Activated CD4-positive, alpha-beta T cell treated with anti-CD3 and anti-CD28 coated beads, Interleukin-2, amount 50 U/mL, for 16 hours (primary cell): ENCODE measurements around the gene BOD1.
"Not testable (repeated sequence)": the region's sequence is repeated elsewhere in the genome, so short reads cannot be mapped to it uniquely, and the experiment has no call there.

Experiments used
- DNase-seq: peaks from one replicate; pipeline ENCODE4 v3.0.0-alpha.2; 2020

Gene BOD1

GRCh38 chr5:173613433-173614159, 2.9 kb downstream of the BOD1 start:
- DNase-seq, result no peak

- no peak for DNase-seq
These were observed 3.5 kb downstream of the BOD1 start for GRCh38 chr5:173612948-173613347.

GRCh38 chr5:173611706-173612105, 4.7 kb downstream of the BOD1 start:
- DNase-seq, result no peak

- DNase-seq, result no peak
These were observed 12.3 kb downstream of the BOD1 start for GRCh38 chr5:173604141-173604540.

GRCh38 chr5:173602423-173602822, 14.0 kb downstream of the BOD1 start:
- no peak for DNase-seq

GRCh38 chr5:173598686-173599085, 17.8 kb downstream of the BOD1 start:
- no peak for DNase-seq

GRCh38 chr5:173597304-173597703, 19.1 kb downstream of the BOD1 start:
- DNase-seq, result no peak

GRCh38 chr5:173595841-173596240, 20.6 kb downstream of the BOD1 start:
- no peak for DNase-seq

GRCh38 chr5:173594061-173594460, 22.4 kb downstream of the BOD1 start:
- DNase-seq, result no peak

GRCh38 chr5:173592050-173592669, 24.3 kb downstream of the BOD1 start:
- DNase-seq, result peak; percentile 25

- DNase-seq, result no peak
These were observed 25.4 kb downstream of the BOD1 start for GRCh38 chr5:173591056-173591514.

- no peak for DNase-seq
These were observed 25.9 kb downstream of the BOD1 start for GRCh38 chr5:173590436-173591055.

- DNase-seq, result not testable (repeated sequence)
These were observed 30.3 kb downstream of the BOD1 start for GRCh38 chr5:173586133-173586532.

GRCh38 chr5:173583346-173583745, 33.1 kb downstream of the BOD1 start:
- DNase-seq, result no peak

- DNase-seq, result no peak
These were observed 34.0 kb downstream of the BOD1 start for GRCh38 chr5:173582216-173583111.

GRCh38 chr5:173581408-173582215, 34.8 kb downstream of the BOD1 start:
- peak; percentile 32 for DNase-seq

GRCh38 chr5:173578947-173579615, 37.4 kb downstream of the BOD1 start:
- DNase-seq, result no peak

GRCh38 chr5:173577817-173578216, 38.6 kb downstream of the BOD1 start:
- DNase-seq, result no peak

GRCh38 chr5:173577166-173577565, 39.3 kb downstream of the BOD1 start:
- no peak for DNase-seq

GRCh38 chr5:173575985-173576384, 40.5 kb downstream of the BOD1 start:
- no peak for DNase-seq

GRCh38 chr5:173574983-173575382, 41.5 kb downstream of the BOD1 start:
- DNase-seq, result no peak
